Activated T-cell treated with anti-CD3 and anti-CD28 coated beads, Interleukin-2, amount 50 U/mL, for 24 hours (primary cell): ENCODE results near the gene ULBP1.
A peak's percentile ranks its signal among the peaks of the same experiment; 100 is the strongest.
"Not testable (repeated sequence)": the region's sequence is repeated elsewhere in the genome, so short reads cannot be mapped to it uniquely, and the experiment has no call there.

ENCODE experiments used
- DNase-seq: peaks from one replicate; pipeline ENCODE4 v3.0.0-alpha.2; 2020
- H3K27ac Mint-ChIP-seq: 2 replicates; pipeline ENCODE4 v1.8.0; 2020; ENCODE audit warnings: mild to moderate bottlenecking, mixed read lengths
- H3K27me3 Mint-ChIP-seq: 2 replicates; pipeline ENCODE4 v1.8.0; 2020; ENCODE audit warnings: mixed read lengths
- H3K36me3 Mint-ChIP-seq: 2 replicates; pipeline ENCODE4 v1.8.0; 2020; ENCODE audit warnings: low read depth, mixed read lengths
- H3K4me1 Mint-ChIP-seq: 2 replicates; pipeline ENCODE4 v1.8.0; 2020; ENCODE audit warnings: low read depth, mixed read lengths
- H3K4me3 Mint-ChIP-seq: 2 replicates; pipeline ENCODE4 v1.8.0; 2020; ENCODE audit warnings: mild to moderate bottlenecking, moderate library complexity, mixed read lengths
- H3K9me3 Mint-ChIP-seq: 2 replicates; pipeline ENCODE4 v1.8.0; 2020; ENCODE audit warnings: mixed read lengths

Gene ULBP1

DNA sequence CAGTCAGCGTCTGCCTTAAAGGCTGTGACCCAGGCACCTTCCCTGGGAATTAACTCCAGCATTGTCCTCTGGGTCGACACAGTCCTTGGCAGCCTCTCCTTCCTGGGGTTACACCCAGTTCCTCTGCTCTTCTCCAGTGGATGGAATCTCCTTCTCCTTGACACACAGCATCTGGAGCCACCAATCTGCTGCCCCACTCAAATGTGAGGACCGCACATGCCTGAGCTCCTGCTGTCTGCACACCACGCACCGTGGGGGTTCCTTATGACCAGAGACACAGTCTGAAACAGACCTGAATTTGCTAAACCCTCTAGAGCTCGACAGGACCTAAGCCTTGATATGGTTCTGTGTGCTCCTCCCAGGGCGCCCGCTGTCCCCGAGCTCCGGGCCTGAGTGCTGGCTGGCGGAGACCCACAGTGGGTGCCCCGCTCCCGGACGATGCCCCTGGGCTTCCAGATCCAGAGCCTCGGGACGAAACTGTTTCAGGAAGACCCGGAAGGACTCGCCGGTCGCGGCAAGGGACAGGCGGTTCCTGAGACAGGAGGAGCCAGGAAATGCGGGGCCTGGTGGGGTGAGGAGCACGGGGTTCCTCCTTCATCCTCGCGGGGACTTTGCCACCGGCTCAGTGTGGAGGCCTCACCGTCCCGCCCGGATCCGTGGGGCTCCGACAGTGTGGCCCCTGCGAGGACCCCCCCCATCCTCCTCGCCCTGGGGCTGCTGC is 38.3 kb upstream of the ULBP1 start:
- Mint-ChIP-seq H3K27me3 (peaks cover 94% of the 10 kb centered on the region), H3K4me1 (peaks cover 24% of the 10 kb centered on the region), H3K36me3 (no peaks in the 10 kb centered on the region), H3K4me3 (no peak overlapping the region), H3K9me3 (no peaks in the 10 kb centered on the region), H3K27ac (no peak overlapping the region)
- peak; percentile 45 for DNase-seq

GRCh38 chr6:149925974-149926777 is 37.6 kb upstream of the ULBP1 start:
- Mint-ChIP-seq H3K4me1 (peaks cover 24% of the 10 kb centered on the region), H3K36me3 (no peaks in the 10 kb centered on the region), H3K4me3 (peak overlapping the region; percentile 50), H3K27ac (no peak overlapping the region), H3K9me3 (no peaks in the 10 kb centered on the region), H3K27me3 (peaks cover 94% of the 10 kb centered on the region)
- DNase-seq: peak; percentile 84

DNA sequence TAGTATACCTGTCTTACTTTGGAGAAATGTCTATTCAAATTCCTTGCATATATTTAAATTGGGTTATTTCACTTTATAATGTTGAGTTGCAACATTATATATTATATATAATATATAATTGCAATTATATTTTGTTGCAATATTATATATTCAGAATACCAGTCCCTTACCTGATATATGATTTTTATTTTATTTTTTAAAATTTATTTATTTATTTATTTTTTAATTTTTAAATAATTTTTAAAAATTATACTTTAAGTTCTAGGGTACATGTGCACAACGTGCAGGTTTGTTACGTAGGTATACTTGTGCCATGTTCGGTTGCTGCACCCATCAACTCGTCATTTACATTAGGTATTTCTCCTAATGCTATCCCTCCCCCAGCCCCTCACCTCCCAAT is 36.7 kb upstream of the ULBP1 start:
- H3K4me3 Mint-ChIP-seq, H3K9me3 Mint-ChIP-seq: not testable (repeated sequence)

DNA sequence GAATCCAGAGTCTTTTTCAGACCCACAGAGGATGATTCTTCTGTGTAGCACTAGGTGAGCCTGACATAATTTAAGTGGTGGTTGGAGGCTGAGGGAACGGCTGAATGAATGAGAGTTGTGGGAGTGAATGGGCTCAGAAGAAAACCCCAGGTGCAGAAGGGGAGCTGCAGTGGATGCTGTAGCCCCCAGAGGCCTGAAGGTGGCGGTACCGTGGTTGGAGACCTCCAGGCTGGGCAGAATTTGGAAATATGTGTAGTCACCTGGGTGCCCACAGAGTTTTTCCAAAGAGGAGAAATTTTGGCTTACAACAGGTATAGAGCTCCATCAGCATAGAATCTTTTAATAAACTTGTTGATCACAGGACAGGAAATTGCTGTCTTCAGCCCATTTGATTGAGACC is 34.3 kb upstream of the ULBP1 start:
- Mint-ChIP-seq H3K4me1 (peaks cover 9% of the 10 kb centered on the region), H3K27ac (no peak overlapping the region), H3K36me3 (no peaks in the 10 kb centered on the region), H3K4me3 (no peak overlapping the region), H3K9me3 (no peaks in the 10 kb centered on the region), H3K27me3 (peaks cover 91% of the 10 kb centered on the region)
- peak; percentile 27 for DNase-seq

More for the DNA sequence above, 36.7 kb upstream of the ULBP1 start:
- not testable (repeated sequence) for H3K36me3 Mint-ChIP-seq, H3K27ac Mint-ChIP-seq, DNase-seq
- Mint-ChIP-seq H3K4me1 (peaks cover 22% of the 10 kb centered on the region), H3K27me3 (peaks cover 94% of the 10 kb centered on the region)

- no peak for DNase-seq
- Mint-ChIP-seq H3K36me3 (no peaks in the 10 kb centered on the region), H3K9me3 (no peaks in the 10 kb centered on the region), H3K27ac (no peak overlapping the region), H3K4me3 (no peak overlapping the region), H3K27me3 (peaks cover 93% of the 10 kb centered on the region), H3K4me1 (peaks cover 8% of the 10 kb centered on the region)
Observed at GRCh38 chr6:149931501-149931900, 32.2 kb upstream of the ULBP1 start.

DNA sequence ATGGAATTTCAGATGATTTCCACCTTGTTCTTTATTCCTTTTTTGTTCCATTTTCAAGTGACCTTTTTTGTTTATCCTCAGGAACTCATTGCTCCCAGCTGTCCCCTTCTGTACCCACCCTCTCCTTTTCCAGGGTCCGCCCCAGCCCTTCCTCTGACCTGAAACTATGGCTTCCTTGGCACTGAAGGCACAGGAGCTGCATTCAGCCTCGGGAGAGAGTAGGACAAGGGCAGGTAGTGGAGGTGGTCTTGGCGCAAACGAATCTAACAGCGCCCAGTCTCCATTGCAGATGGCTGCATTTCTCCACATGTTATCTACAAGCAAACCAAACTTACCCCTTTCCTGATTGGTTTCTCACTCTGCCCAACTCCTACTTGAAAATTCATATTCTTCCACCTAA is 30.7 kb upstream of the ULBP1 start:
- no peak for DNase-seq
- Mint-ChIP-seq H3K4me1 (peaks cover 9% of the 10 kb centered on the region), H3K27me3 (peaks cover 94% of the 10 kb centered on the region), H3K4me3 (no peak overlapping the region), H3K36me3 (no peaks in the 10 kb centered on the region), H3K27ac (no peak overlapping the region), H3K9me3 (no peaks in the 10 kb centered on the region)

DNA sequence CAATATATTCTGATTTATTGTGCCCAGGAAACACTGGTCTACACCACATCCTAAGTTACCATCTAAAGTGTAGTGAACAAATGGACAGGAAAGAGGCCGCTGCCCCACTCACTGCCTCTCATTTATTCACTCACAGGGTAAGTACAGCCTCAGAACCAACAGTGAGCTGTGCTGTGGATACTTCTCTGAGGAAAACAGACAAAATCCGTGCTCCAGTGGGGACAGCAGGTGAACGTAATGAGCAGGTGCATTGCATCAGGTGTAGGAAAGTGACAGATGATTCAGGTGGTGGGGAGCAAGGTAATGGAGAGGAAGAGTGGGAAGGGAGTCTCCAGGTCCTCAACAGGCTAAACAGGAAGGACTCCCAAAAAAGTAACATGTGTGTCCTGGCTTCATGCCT is 30.3 kb upstream of the ULBP1 start:
- peaks cover 94% of the 10 kb centered on the region for H3K27me3 Mint-ChIP-seq
- H3K9me3 Mint-ChIP-seq: no peaks in the 10 kb centered on the region
- DNase-seq: no peak
- H3K27ac Mint-ChIP-seq: no peak overlapping the region
- no peaks in the 10 kb centered on the region for H3K36me3 Mint-ChIP-seq
- H3K4me1 Mint-ChIP-seq: peaks cover 13% of the 10 kb centered on the region
- H3K4me3 Mint-ChIP-seq: no peak overlapping the region

- no peak overlapping the region for H3K4me3 Mint-ChIP-seq
- no peaks in the 10 kb centered on the region for H3K36me3 Mint-ChIP-seq
- no peak overlapping the region for H3K27ac Mint-ChIP-seq
- H3K27me3 Mint-ChIP-seq: peaks cover 93% of the 10 kb centered on the region
- no peaks in the 10 kb centered on the region for H3K9me3 Mint-ChIP-seq
- DNase-seq: peak; percentile 68
- H3K4me1 Mint-ChIP-seq: peaks cover 22% of the 10 kb centered on the region
Observed at GRCh38 chr6:149934249-149935156, 29.2 kb upstream of the ULBP1 start.

DNA sequence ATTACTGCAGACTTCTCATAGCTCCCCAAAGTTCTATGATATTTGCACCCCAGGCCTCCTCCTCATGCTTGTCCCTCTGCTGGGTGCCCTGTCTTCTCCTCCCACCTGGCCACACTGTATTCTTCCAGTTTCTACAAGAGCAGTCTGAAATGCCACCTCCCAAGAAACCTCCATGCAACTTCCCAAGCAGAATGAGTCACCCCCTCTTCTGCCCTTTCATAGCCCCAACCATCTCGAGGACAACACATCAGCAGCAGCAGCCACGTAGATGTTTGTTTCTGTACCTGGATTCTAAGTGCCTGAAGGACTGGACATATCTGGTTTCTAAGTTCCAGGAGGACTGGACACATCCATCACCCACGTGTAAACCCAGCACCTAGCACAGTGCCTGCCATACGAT is 28.5 kb upstream of the ULBP1 start:
- Mint-ChIP-seq H3K9me3 (no peaks in the 10 kb centered on the region), H3K4me3 (no peak overlapping the region)
- no peak for DNase-seq

DNA sequence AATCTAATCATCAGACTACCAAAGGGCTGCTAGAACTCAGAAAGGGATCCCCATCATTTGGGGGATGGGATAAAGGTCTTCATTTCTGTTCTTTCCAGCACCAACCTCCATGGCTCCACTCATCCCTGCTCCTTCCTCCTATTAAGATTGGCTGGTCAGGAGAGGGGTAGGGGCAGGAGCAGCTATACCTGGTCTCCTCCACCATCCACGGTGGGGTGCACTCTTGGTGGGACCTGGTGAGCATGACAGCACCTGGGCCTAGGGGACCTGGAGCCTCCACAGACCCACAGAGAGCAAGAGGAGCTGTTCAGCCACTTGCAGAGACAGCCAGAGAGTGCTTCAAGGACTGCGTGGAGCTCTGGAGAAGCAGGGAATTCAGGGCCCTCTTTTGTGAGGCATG is 28.1 kb upstream of the ULBP1 start:
- H3K4me1 Mint-ChIP-seq: peaks cover 32% of the 10 kb centered on the region
- DNase-seq: no peak
- no peak overlapping the region for H3K27ac Mint-ChIP-seq
- H3K36me3 Mint-ChIP-seq: no peaks in the 10 kb centered on the region
- no peak overlapping the region for H3K4me3 Mint-ChIP-seq
- H3K27me3 Mint-ChIP-seq: peaks cover 93% of the 10 kb centered on the region
- no peaks in the 10 kb centered on the region for H3K9me3 Mint-ChIP-seq

More for the DNA sequence above, 28.5 kb upstream of the ULBP1 start:
- H3K27ac Mint-ChIP-seq: no peak overlapping the region
- H3K36me3 Mint-ChIP-seq: no peaks in the 10 kb centered on the region
- H3K4me1 Mint-ChIP-seq: peaks cover 28% of the 10 kb centered on the region
- H3K27me3 Mint-ChIP-seq: peaks cover 93% of the 10 kb centered on the region

DNA sequence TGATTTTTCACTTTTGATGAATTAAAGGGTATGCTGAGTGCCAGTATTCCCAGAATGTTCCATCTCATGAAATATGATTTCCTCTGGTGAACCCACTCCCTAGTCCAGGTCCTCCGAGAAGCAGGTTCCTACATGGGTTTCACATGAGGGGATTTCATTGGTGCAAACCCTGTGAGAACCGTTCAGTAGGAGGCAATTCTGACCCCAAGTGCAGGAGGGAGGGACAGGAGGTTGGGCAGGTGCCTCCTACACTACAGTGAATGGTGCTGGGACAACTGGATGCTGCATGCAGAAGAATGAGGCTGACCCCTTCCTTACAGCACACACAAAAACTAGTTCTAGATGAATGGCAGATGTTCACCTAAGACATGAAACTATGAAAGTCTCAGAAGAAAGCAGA is 27.0 kb upstream of the ULBP1 start:
- DNase-seq: no peak
- peaks cover 92% of the 10 kb centered on the region for H3K27me3 Mint-ChIP-seq
- H3K4me3 Mint-ChIP-seq: no peak overlapping the region
- no peaks in the 10 kb centered on the region for H3K9me3 Mint-ChIP-seq
- H3K36me3 Mint-ChIP-seq: no peaks in the 10 kb centered on the region
- peaks cover 37% of the 10 kb centered on the region for H3K4me1 Mint-ChIP-seq
- H3K27ac Mint-ChIP-seq: no peak overlapping the region

GRCh38 chr6:149938013-149938570 is 25.7 kb upstream of the ULBP1 start:
- not testable (repeated sequence) for H3K9me3 Mint-ChIP-seq, H3K36me3 Mint-ChIP-seq, H3K27ac Mint-ChIP-seq, DNase-seq, H3K4me3 Mint-ChIP-seq
- Mint-ChIP-seq H3K27me3 (peaks cover 91% of the 10 kb centered on the region), H3K4me1 (peaks cover 44% of the 10 kb centered on the region)

- H3K27me3 Mint-ChIP-seq: peaks cover 90% of the 10 kb centered on the region
- H3K27ac Mint-ChIP-seq: peak overlapping the region; percentile 4
- peak; percentile 63 for DNase-seq
- no peaks in the 10 kb centered on the region for H3K36me3 Mint-ChIP-seq
- peak overlapping the region; percentile 63 for H3K4me3 Mint-ChIP-seq
- H3K4me1 Mint-ChIP-seq: peaks cover 44% of the 10 kb centered on the region
- no peaks in the 10 kb centered on the region for H3K9me3 Mint-ChIP-seq
Observed at GRCh38 chr6:149938571-149939355, 25.0 kb upstream of the ULBP1 start.

DNA sequence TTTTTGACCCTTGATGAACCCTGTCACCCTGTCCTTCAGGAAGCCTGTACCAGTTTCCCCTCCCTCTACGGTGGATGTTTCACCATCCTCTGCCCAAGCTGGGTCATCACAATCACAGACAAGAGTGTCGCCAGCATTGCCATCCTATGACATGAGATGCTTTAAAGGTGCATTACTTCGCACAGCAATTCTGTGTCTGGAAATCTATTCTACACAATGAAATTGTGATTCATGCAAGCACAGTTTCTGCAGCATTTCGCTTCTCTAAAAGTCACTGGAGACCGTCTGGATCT is 24.4 kb upstream of the ULBP1 start:
- peak overlapping the region; percentile 63 for H3K4me3 Mint-ChIP-seq
- H3K27me3 Mint-ChIP-seq: peaks cover 91% of the 10 kb centered on the region
- H3K4me1 Mint-ChIP-seq: peaks cover 43% of the 10 kb centered on the region
- H3K36me3 Mint-ChIP-seq: no peaks in the 10 kb centered on the region
- H3K27ac Mint-ChIP-seq: no peak overlapping the region
- DNase-seq: no peak
- H3K9me3 Mint-ChIP-seq: no peaks in the 10 kb centered on the region
